Endodermal cell (in vitro differentiated cells): Measurements from ENCODE around the gene TMEM63A. TPM values are rescaled to one million over a fixed set of nuclear protein-coding genes. Genes with fewer than 3 reads are reported as not detected.

ENCODE experiments used
- DNase-seq: peaks from one replicate; pipeline ENCODE4 v3.0.0-alpha.2; 2017
- H3K27ac ChIP-seq: 2 replicates; pipeline ENCODE4 v1.5.1; 2013; ENCODE audit warnings: mild to moderate bottlenecking, low read depth, low read length, moderate library complexity
- H3K27me3 ChIP-seq: 2 replicates; pipeline ENCODE4 v1.6.1; 2013; ENCODE audit warnings: mild to moderate bottlenecking, low read length, moderate library complexity; ENCODE audit not compliant: insufficient read depth, control insufficient read depth, poor library complexity, severe bottlenecking
- H3K36me3 ChIP-seq: 2 replicates; pipeline ENCODE4 v1.7.0; 2013; ENCODE audit warnings: mild to moderate bottlenecking, low read length, moderate library complexity; ENCODE audit not compliant: control insufficient read depth, insufficient read depth
- H3K4me1 ChIP-seq: one replicate; pipeline ENCODE4 v1.7.0; 2013; ENCODE audit warnings: low read length; ENCODE audit not compliant: control insufficient read depth, insufficient read depth
- H3K4me3 ChIP-seq: 2 replicates; pipeline ENCODE4 v1.5.1; 2013; ENCODE audit warnings: mild to moderate bottlenecking, low read length, moderate library complexity
- H3K9ac ChIP-seq: 2 replicates; pipeline ENCODE4 v1.6.1; 2013; ENCODE audit warnings: mild to moderate bottlenecking, low read length, moderate library complexity; ENCODE audit not compliant: poor library complexity, severe bottlenecking; ENCODE audit errors: extremely low read depth
- H3K9me3 ChIP-seq: 2 replicates; pipeline ENCODE4 v1.6.1; 2013; ENCODE audit warnings: mild to moderate bottlenecking, low read length, moderate library complexity; ENCODE audit not compliant: control insufficient read depth
- H3K27ac Mint-ChIP-seq: 2 replicates; pipeline ENCODE4 v1.8.0; 2020; ENCODE audit warnings: mixed read lengths
- H3K27me3 Mint-ChIP-seq: 2 replicates; pipeline ENCODE4 v1.8.0; 2021; ENCODE audit warnings: mild to moderate bottlenecking, mixed read lengths; ENCODE audit not compliant: insufficient read depth
- H3K36me3 Mint-ChIP-seq: 2 replicates; pipeline ENCODE4 v1.8.0; 2020; ENCODE audit warnings: low read depth, mixed read lengths
- H3K4me1 Mint-ChIP-seq: 2 replicates; pipeline ENCODE4 v1.8.0; 2020; ENCODE audit warnings: mixed read lengths
- H3K4me3 Mint-ChIP-seq: 2 replicates; pipeline ENCODE4 v1.8.0; 2020; ENCODE audit warnings: mild to moderate bottlenecking, moderate library complexity, mixed read lengths
- H3K9me3 Mint-ChIP-seq: 2 replicates; pipeline ENCODE4 v1.8.0; 2020; ENCODE audit warnings: mild to moderate bottlenecking, mixed read lengths
- CTCF ChIP-seq: fragments of 200-600 bp; sonication (generic); conservative IDR thresholded peaks from 2 replicates; pipeline ENCODE4 v1.5.0; 2021; ENCODE audit warnings: antibody characterized with exemption, mild to moderate bottlenecking
- WGBS, 2 experiments: methylation state at CpG; one replicate each; pipeline versions ENCODE4 v1.1.5 to v1.1.7; 2013; ENCODE audit warnings: missing lambda C conversion rate in 2 of 2, mixed read lengths in 1 of 2; ENCODE audit not compliant: insufficient coverage in 1 of 2, insufficient read length in 1 of 2; 5-methylcytosine and 5-hydroxymethylcytosine counted together
- total RNA-seq, 2 donors: library from RNA; stranded (reverse); fragmentation: NEBNext Ultra II Directional in 1 of 2; extraction: Animal tissue kit (Norgen Biotek cat#: 25700) in 1 of 2; gene quantifications; 2 replicates in 1 of 2; 3 replicates in 1 of 2; pipeline ENCODE4 v1.2.1, GENCODE V29; 2021

The TMEM63A gene
- total RNA-seq, 2 donors from 2014 or later, result 194 to 232 TPM

- H3K36me3 ChIP-seq, result no peaks in the 10 kb centered on the region
- Mint-ChIP-seq H3K27me3 (no peaks in the 10 kb centered on the region), H3K36me3 (no peaks in the 10 kb centered on the region), H3K27ac (peak overlapping the region; percentile 15), H3K4me1 (peaks cover 48% of the 10 kb centered on the region), H3K4me3 (no peak overlapping the region), H3K9me3 (peaks cover 5% of the 10 kb centered on the region)
- WGBS, 2 experiments, result 98 to 100% methylated on average over 4 to 6 of the region's 6 CpGs
- no peak overlapping the region for H3K4me3 ChIP-seq
- no peaks in the 10 kb centered on the region for H3K27me3 ChIP-seq
- H3K9ac ChIP-seq, result no peak overlapping the region
- no peak overlapping the region for H3K27ac ChIP-seq
- no peak for TF ChIP-seq CTCF
- no peaks in the 10 kb centered on the region for H3K9me3 ChIP-seq
- peaks cover 20% of the 10 kb centered on the region for H3K4me1 ChIP-seq
- peak; percentile 51 for DNase-seq
Measured at GRCh38 chr1:225906467-225906866, 24.3 kb upstream of the TMEM63A start.

- peak; percentile 49 for DNase-seq
- TF ChIP-seq CTCF, result no peak
- no peak overlapping the region for H3K4me3 Mint-ChIP-seq
Measured at GRCh38 chr1:225903623-225904022, 21.4 kb upstream of the TMEM63A start.

GRCh38 chr1:225899044-225899925, 17.1 kb upstream of the TMEM63A start:
- no peak overlapping the region for H3K4me3 ChIP-seq

More at GRCh38 chr1:225903623-225904022, 21.4 kb upstream of the TMEM63A start:
- Mint-ChIP-seq H3K27me3 (no peaks in the 10 kb centered on the region), H3K27ac (no peak overlapping the region), H3K4me1 (peaks cover 40% of the 10 kb centered on the region), H3K9me3 (peaks cover 7% of the 10 kb centered on the region), H3K36me3 (no peaks in the 10 kb centered on the region)
- no peaks in the 10 kb centered on the region for H3K27me3 ChIP-seq
- peaks cover 14% of the 10 kb centered on the region for H3K4me1 ChIP-seq
- H3K9ac ChIP-seq, result no peak overlapping the region
- no peak overlapping the region for H3K4me3 ChIP-seq
- no peaks in the 10 kb centered on the region for H3K9me3 ChIP-seq
- H3K27ac ChIP-seq, result no peak overlapping the region
- no peaks in the 10 kb centered on the region for H3K36me3 ChIP-seq
- WGBS, 2 experiments, result 76 to 87% methylated on average over 4 of the region's 4 CpGs

More at GRCh38 chr1:225899044-225899925, 17.1 kb upstream of the TMEM63A start:
- H3K36me3 Mint-ChIP-seq, result no peaks in the 10 kb centered on the region
- 7 to 23% methylated on average over 3 to 4 of the region's 4 CpGs for WGBS, 2 experiments
- H3K9ac ChIP-seq, result peak overlapping the region; percentile 49
- H3K4me1 ChIP-seq, result peaks cover 22% of the 10 kb centered on the region
- H3K27ac Mint-ChIP-seq, result peak overlapping the region; percentile 98
- H3K9me3 Mint-ChIP-seq, result peaks cover 7% of the 10 kb centered on the region
- DNase-seq, result peak; percentile 98
- no peaks in the 10 kb centered on the region for H3K27me3 ChIP-seq
- H3K27me3 Mint-ChIP-seq, result no peaks in the 10 kb centered on the region
- H3K9me3 ChIP-seq, result no peaks in the 10 kb centered on the region
- peak overlapping the region; percentile 30 for H3K4me3 Mint-ChIP-seq
- H3K36me3 ChIP-seq, result no peaks in the 10 kb centered on the region
- peaks cover 39% of the 10 kb centered on the region for H3K4me1 Mint-ChIP-seq
- no peak for TF ChIP-seq CTCF
- no peak overlapping the region for H3K27ac ChIP-seq
